Heart right ventricle (tissue), 16 donors: Measurements from ENCODE around the gene TBATA. TPM values are rescaled to one million over a fixed set of nuclear protein-coding genes. Genes with fewer than 3 reads are reported as not detected.

ENCODE experiments used
- ATAC-seq, 8 donors: fragments of 200-7000 bp; cut with Tn5 transposase; one replicate each; pipeline ENCODE4 v1.9.1; 2020; ENCODE audit warnings: mild to moderate bottlenecking in 8 of 8, moderate library complexity in 8 of 8, moderate number of reproducible peaks in 1 of 8
- DNase-seq, 2 donors: peaks; one replicate each; pipeline ENCODE4 v3.0.0-alpha.2; 2020
- H3K27ac ChIP-seq, 10 donors: fragments of 200-600 bp; sonication (generic) in 2 of 10; one replicate each; pipeline versions ENCODE4 v1.5.0 to v1.8.0; 2020 to 2022; ENCODE audit warnings: mild to moderate bottlenecking in 3 of 10
- H3K27me3 ChIP-seq, 7 donors: fragments of 200-600 bp; one replicate each; pipeline ENCODE4 v1.8.0; 2021 to 2022; ENCODE audit warnings: mild to moderate bottlenecking in 2 of 7
- H3K36me3 ChIP-seq, 9 donors: fragments of 200-600 bp; sonication (generic) in 1 of 9; one replicate each; pipeline versions ENCODE4 v1.5.0 to v1.8.0; 2020 to 2022; ENCODE audit warnings: mild to moderate bottlenecking in 2 of 9
- H3K4me1 ChIP-seq, 9 donors: fragments of 200-600 bp; sonication (generic) in 1 of 9; one replicate each; pipeline versions ENCODE4 v1.5.0 to v1.8.0; 2020 to 2022; ENCODE audit warnings: mild to moderate bottlenecking in 4 of 9
- H3K4me3 ChIP-seq, 10 donors: fragments of 200-600 bp; sonication (generic) in 2 of 10; one replicate each; pipeline versions ENCODE4 v1.5.0 to v1.8.0; 2020 to 2022; ENCODE audit warnings: mild to moderate bottlenecking in 7 of 10, moderate library complexity in 2 of 10
- H3K9me3 ChIP-seq, 11 donors: fragments of 200-600 bp in 10 of 11; sonication (generic) in 2 of 11; one replicate each; pipeline versions ENCODE4 v1.5.0 to v1.8.0; 2013 to 2022; ENCODE audit warnings: mild to moderate bottlenecking in 2 of 11, control low read depth in 1 of 11, moderate library complexity in 1 of 11
- CTCF ChIP-seq, 9 donors: fragments of 200-600 bp; sonication (generic) in 2 of 9; IDR thresholded peaks; one replicate each; pipeline versions ENCODE4 v1.5.0 to v1.8.0; 2021 to 2022; ENCODE audit warnings: antibody characterized with exemption in 9 of 9, mild to moderate bottlenecking in 5 of 9, moderate library complexity in 1 of 9
- WGBS, 2 donors: extraction: QIAGEN DNeasy Blood & Tissue Kit; methylation state at CpG; one replicate each; pipeline ENCODE4 v1.1.7; 2013; ENCODE audit warnings: inconsistent platforms in 1 of 2; 5-methylcytosine and 5-hydroxymethylcytosine counted together
- intact Hi-C, 10 donors: fragments of 100-400 bp; cut with DNase I; formaldehyde crosslinking; loops; one replicate each; pipeline versions ENCODE4 v1.11.1 to v1.14.2; 2022
- polyA plus RNA-seq, 2 donors: library from polyadenylated mRNA; stranded (reverse); fragments of 200-250 nt; gene quantifications; one replicate each; pipeline ENCODE4 v1.2.3, GENCODE V29; 2013
- total RNA-seq, 10 donors: library from RNA; stranded (reverse); fragmentation: NEBNext Ultra II Directional in 3 of 10; extraction: Animal tissue kit (Norgen Biotek cat#: 25700) in 3 of 10; gene quantifications; one replicate each; pipeline versions ENCODE4 v1.2.1 to v1.2.4, GENCODE V29; 2021 to 2023
- donor health status: Arrhythmogenic right ventricular cardiomyopathy.
- donor health status: ischemic (EF 13 %, LVEDD 7.1; RV severe dilation, severe dysfunction).
- donor health status: healthy with polysubstance abuse.
- donor health status: DM: no; HTN: yes; CAD: no.
- donor health status: DM: no; HTN: no; CAD: no.
- donor health status: ischemic (EF 25% LVEDD 6.9; RV normal size, moderate dysfunction).
- donor health status: ischemic (EF 25% LVEDD 5.7; RV mildly dilated, moderate dysfunction).
- donor health status: healthy.
- donor health status: DM: yes; HTN: yes; CAD: no.
- donor health status: Ischemic cardiomyopathy.
- donor health status: ischemic (EF 35%, LVEDD 5.7; RV mildly dilated, moderate dysfunction).
- donor health status: nonischemic (EF 11% LVEDD 7.7; RV severe dilation, severe dysfunction).
- donor health status: DM: yes; HTN: yes; CAD: no.
- donor health status: PGD.
- donor health status: ischemic (EF 29% LVEDD 5.4; RV normal size, mild dysfunction).
- donor health status: nonischemic (EF 23%, LVEDD 6.1; RV moderate dilation, normal function).

Gene TBATA
- total and polyA plus RNA-seq, 12 donors: not detected

- no peak overlapping the region for H3K27ac ChIP-seq
- ATAC-seq (no peak), DNase-seq (no peak)
- intact Hi-C loops: loop anchor here in 9 of 10 donors (2.0 to 10.0 kb wide), 11 partner anchors 124 to 297 kb away; no protein-coding TSS in a partner anchor
- 84 to 90% methylated on average over 13 of the region's 13 CpGs for WGBS, 2 donors
- H3K27me3 ChIP-seq: no peaks in the 10 kb centered on the region
- no peaks in the 10 kb centered on the region for H3K36me3 ChIP-seq
- TF ChIP-seq CTCF (IDR thresholded peaks at IDR 0.05): no peak
- no peaks in the 10 kb centered on the region for H3K9me3 ChIP-seq
- H3K4me1 ChIP-seq: peaks cover 0 to 23% (median 13%) of the 10 kb centered on the region in 9 donors
- no peak overlapping the region for H3K4me3 ChIP-seq
These were observed 27.3 kb downstream of the TBATA start for GRCh38 chr10:70757856-70758255.

DNA sequence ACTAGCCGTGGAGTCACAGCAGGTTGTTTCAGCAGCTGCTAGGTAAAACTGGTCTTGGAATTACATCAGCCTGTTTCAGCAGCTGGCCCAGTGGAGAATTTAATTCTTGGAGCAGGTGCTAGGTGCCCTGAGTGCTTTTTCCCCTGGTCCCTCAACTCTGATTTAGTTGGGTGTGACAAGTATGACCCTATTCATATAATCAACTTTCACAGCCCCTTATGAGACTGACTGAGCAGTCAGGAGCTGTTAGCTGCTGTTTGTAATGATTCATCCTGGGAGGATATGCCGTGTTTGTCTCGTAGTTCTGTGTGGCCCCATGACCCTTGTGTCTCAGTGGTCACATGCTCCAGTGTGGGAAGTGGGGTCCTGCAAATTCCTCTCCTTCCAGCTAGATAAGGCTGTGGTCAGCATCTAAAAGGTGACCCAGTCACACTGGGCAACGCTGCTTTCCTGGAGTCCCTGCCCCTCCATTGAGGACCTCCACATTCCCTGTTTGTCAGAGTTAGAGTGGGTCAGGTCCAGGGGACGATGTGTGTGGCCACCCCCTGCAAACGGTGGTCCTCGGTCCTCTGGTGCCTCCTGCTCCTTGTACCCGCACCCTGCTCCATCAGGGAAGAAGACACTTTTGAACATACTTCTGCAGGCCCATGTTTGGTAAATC, 28.3 kb downstream of the TBATA start:
- no peaks in the 10 kb centered on the region for H3K27me3 ChIP-seq
- H3K36me3 ChIP-seq: no peaks in the 10 kb centered on the region
- no peak overlapping the region for H3K4me3 ChIP-seq
- intact Hi-C loops: loop anchor here in 8 of 10 donors (5.0 to 10.0 kb wide), 6 partner anchors 125 to 295 kb away; no protein-coding TSS in a partner anchor
- H3K4me1 ChIP-seq: peaks cover 0 to 23% (median 13%) of the 10 kb centered on the region in 9 donors
- WGBS, 2 donors: 88 to 89% methylated on average over 8 of the region's 8 CpGs
- TF ChIP-seq CTCF (IDR thresholded peaks at IDR 0.05): no peak
- H3K27ac ChIP-seq: no peak overlapping the region
- DNase-seq: no peak
- ATAC-seq: no peak
- H3K9me3 ChIP-seq: no peaks in the 10 kb centered on the region

DNA sequence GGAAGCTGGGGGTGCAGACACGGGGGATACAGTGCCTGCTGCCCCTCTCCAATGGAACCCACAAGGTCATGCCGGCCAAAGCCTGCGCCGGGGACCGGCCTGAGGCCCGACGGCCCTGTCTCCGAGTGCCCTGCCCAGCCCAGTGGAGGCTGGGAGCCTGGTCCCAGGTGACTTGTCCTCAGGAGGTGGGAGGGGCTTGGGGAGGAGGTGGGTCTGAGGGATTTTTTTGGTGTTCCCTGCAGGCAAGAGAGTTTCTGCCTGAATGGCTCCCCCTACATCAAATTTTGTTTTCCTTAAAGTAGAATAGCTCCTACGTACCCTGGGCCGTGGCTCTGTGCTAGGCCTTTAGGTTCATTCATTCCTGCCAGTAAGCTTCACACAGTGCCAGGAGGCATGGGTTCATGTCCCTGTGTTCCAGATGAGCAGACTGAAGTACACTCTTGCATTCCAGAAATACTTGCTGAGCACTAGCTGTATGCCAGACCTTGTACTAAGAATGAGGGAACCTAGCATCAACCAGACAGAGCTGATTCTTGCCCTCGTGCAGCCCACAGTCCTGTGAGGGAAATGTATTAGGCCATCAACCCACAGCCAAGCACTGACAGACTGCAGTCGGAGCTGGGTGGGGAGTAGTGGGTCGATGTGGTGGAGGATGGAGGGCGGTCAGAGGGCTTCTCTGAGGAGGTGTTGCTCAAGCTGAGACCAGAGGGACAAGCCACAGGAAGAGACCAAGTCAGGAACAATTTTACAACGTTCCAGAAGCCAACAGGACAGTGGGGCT, 31.1 kb downstream of the TBATA start:
- Histone ChIP-seq H3K9me3 (no peaks in the 10 kb centered on the region), H3K36me3 (no peaks in the 10 kb centered on the region), H3K27me3 (no peaks in the 10 kb centered on the region), H3K4me1 (peaks cover 0 to 20% (median 13%) of the 10 kb centered on the region in 9 donors), H3K4me3 (no peak overlapping the region), H3K27ac (no peak overlapping the region)
- intact Hi-C loops: loop anchor here in 3 of 10 donors (10.0 kb wide), 2 partner anchors 129 to 289 kb away; no protein-coding TSS in a partner anchor
- WGBS, 2 donors: 65 to 70% methylated on average over 15 of the region's 15 CpGs
- DNase-seq: no peak
- peak in 5 of 8 donors; percentile 10 to 59 (median 28) for ATAC-seq
- no peak for TF ChIP-seq CTCF (IDR thresholded peaks at IDR 0.05)

- Histone ChIP-seq H3K27ac (no peak overlapping the region), H3K36me3 (no peaks in the 10 kb centered on the region), H3K4me3 (no peak overlapping the region), H3K27me3 (no peaks in the 10 kb centered on the region), H3K9me3 (no peaks in the 10 kb centered on the region), H3K4me1 (peaks cover 0 to 19% (median 9%) of the 10 kb centered on the region in 9 donors)
- DNase-seq: no peak
- no peak for ATAC-seq
- intact Hi-C loops: loop anchor here in 3 of 10 donors (10.0 kb wide), 2 partner anchors 128 to 288 kb away; no protein-coding TSS in a partner anchor
- no peak for TF ChIP-seq CTCF (IDR thresholded peaks at IDR 0.05)
- 85 to 87% methylated on average over 10 of the region's 10 CpGs for WGBS, 2 donors
These were observed 32.0 kb downstream of the TBATA start for GRCh38 chr10:70753026-70753663.
